ENCODE measurements around the gene HSPA4.

DNA sequence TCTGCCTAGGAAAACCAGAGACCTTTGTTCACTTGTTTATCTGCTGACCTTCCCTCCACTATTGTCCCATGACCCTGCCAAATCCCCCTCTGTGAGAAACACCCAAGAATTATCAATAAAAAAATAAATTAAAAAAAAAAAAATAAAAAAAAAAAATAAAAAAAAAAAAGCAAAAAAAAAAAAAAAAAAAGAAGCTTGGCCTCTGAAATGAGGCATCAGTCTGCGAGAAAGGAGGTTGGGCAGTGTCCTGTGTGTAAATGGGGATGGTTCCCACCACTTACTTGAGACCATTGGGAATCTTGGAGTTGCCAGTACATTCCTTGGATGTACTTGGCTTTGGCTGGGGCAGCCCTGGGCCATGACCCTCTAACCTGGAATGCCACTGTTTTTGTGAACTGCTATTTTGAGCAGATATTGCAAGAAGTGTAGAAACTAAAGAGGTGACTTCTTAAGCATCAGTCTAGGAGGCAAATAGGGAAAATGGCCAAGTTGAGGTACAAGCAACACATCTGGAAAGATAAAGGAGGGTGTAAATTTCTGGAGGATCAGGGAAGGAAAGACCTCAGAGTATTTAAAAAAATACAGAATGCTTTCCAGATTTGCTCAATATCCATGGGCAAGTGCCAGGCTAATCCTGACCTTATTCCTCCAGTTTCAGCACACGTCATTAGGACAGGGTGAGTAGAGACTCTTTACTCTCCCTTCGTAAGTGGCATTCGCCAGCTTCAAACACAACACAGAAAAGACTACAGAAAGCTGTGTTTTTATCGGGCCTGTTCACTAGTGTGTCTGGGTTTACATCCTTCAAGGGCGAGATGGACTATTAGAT lies 58.1 kb downstream of the HSPA4 start:
- TF ChIP-seq, protein P1, sequence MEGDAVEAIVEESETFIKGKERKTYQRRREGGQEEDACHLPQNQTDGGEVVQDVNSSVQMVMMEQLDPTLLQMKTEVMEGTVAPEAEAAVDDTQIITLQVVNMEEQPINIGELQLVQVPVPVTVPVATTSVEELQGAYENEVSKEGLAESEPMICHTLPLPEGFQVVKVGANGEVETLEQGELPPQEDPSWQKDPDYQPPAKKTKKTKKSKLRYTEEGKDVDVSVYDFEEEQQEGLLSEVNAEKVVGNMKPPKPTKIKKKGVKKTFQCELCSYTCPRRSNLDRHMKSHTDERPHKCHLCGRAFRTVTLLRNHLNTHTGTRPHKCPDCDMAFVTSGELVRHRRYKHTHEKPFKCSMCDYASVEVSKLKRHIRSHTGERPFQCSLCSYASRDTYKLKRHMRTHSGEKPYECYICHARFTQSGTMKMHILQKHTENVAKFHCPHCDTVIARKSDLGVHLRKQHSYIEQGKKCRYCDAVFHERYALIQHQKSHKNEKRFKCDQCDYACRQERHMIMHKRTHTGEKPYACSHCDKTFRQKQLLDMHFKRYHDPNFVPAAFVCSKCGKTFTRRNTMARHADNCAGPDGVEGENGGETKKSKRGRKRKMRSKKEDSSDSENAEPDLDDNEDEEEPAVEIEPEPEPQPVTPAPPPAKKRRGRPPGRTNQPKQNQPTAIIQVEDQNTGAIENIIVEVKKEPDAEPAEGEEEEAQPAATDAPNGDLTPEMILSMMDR (conservative IDR thresholded peaks at IDR 0.05 in 1 of 2, IDR thresholded peaks at IDR 0.05 in 1 of 2; ENCODE audit: extremely low read depth in 1 of 2, insufficient read depth in 1 of 2, low read depth in 1 of 2, low read length in 2 of 2): no peak
- TF ChIP-seq EZH2 (IDR thresholded peaks at IDR 0.05; ENCODE audit: borderline replicate concordance, low read length): no peak
